ENCODE data around the gene NCKAP5.

The NCKAP5 gene

GRCh38 chr2:133362061-133362476 lies 206.2 kb downstream of the NCKAP5 start:
- Histone ChIP-seq H3K4me3 (replicated peaks; ENCODE audit: insufficient read depth, low read length) (no peak overlapping the region), H3K27ac (replicated peaks) (no peak overlapping the region), H3K27me3 (ENCODE audit: insufficient read depth, poor library complexity, severe bottlenecking) (peaks cover 2% of the 10 kb centered on the region)
- no peak for DNase-seq (ENCODE audit: low read depth in 1 of 2, low spot score in 1 of 2)
- TF ChIP-seq CTCF (IDR thresholded peaks at IDR 0.05; ENCODE audit: insufficient read depth, low read length) (no peak), POLR2AphosphoS5 (IDR thresholded peaks at IDR 0.05; ENCODE audit: low read depth) (no peak), SPI1 (IDR thresholded peaks at IDR 0.05; ENCODE audit: borderline replicate concordance, low read depth) (no peak), REST (IDR thresholded peaks at IDR 0.05; ENCODE audit: insufficient replicate concordance, low read depth) (no peak), GABPA (IDR thresholded peaks at IDR 0.05; ENCODE audit: low read depth) (no peak)

- no peak for TF ChIP-seq GABPA (IDR thresholded peaks at IDR 0.05; ENCODE audit: low read depth)
- no peak for TF ChIP-seq POLR2AphosphoS5 (IDR thresholded peaks at IDR 0.05; ENCODE audit: low read depth)
- TF ChIP-seq SPI1 (IDR thresholded peaks at IDR 0.05; ENCODE audit: borderline replicate concordance, low read depth) = no peak; the same call in 1 of the 2 replicates
- no peak for DNase-seq (ENCODE audit: low read depth in 1 of 2, low spot score in 1 of 2)
- peaks cover 2% of the 10 kb centered on the region for H3K27me3 ChIP-seq (ENCODE audit: insufficient read depth, poor library complexity, severe bottlenecking)
- no peak overlapping the region for H3K4me3 ChIP-seq (replicated peaks; ENCODE audit: insufficient read depth, low read length)
- no peak overlapping the region for H3K27ac ChIP-seq (replicated peaks)
Measured at GRCh38 chr2:133360882-133361281, 207.4 kb downstream of the NCKAP5 start.

GRCh38 chr2:133360190-133360589 lies 208.1 kb downstream of the NCKAP5 start:
- Histone ChIP-seq H3K27me3 (ENCODE audit: insufficient read depth, poor library complexity, severe bottlenecking) (peaks cover under 1% of the 10 kb centered on the region), H3K4me3 (replicated peaks; ENCODE audit: insufficient read depth, low read length) (no peak overlapping the region), H3K27ac (replicated peaks) (no peak overlapping the region)
- TF ChIP-seq REST (IDR thresholded peaks at IDR 0.05; ENCODE audit: insufficient replicate concordance, low read depth) = no peak
- TF ChIP-seq SPI1 (IDR thresholded peaks at IDR 0.05; ENCODE audit: borderline replicate concordance, low read depth) = no peak
- TF ChIP-seq POLR2AphosphoS5 (IDR thresholded peaks at IDR 0.05; ENCODE audit: low read depth) = no peak
- no peak for TF ChIP-seq GABPA (IDR thresholded peaks at IDR 0.05; ENCODE audit: low read depth)
- no peak for TF ChIP-seq CTCF (IDR thresholded peaks at IDR 0.05; ENCODE audit: insufficient read depth, low read length)
- DNase-seq (ENCODE audit: low read depth in 1 of 2, low spot score in 1 of 2) = no peak

DNA sequence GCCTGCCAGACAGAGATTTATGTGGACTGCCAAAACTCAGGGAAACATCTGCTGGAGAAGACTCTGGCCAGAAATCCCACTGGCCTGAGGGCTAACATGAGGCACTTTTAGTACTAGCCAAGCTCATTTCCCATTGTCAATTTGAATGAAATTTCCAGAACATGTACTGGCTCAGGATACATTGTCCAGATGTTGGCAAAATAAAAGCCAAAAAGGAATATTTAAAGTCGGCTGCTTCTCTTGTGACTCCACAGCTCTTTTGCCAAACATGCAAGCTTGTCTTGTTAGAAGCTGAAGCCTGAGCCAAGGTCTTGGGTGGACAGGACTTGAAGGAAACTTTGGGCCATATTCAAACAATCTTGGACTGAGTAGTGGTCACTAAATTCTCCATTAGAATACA lies 215.5 kb downstream of the NCKAP5 start:
- TF ChIP-seq POLR2AphosphoS5 (IDR thresholded peaks at IDR 0.05; ENCODE audit: low read depth) = no peak
- Histone ChIP-seq H3K27me3 (ENCODE audit: insufficient read depth, poor library complexity, severe bottlenecking) (peaks cover 3% of the 10 kb centered on the region), H3K4me3 (replicated peaks; ENCODE audit: insufficient read depth, low read length) (no peak overlapping the region), H3K27ac (replicated peaks) (no peak overlapping the region)
- DNase-seq (ENCODE audit: low read depth in 1 of 2, low spot score in 1 of 2) = no peak

DNA sequence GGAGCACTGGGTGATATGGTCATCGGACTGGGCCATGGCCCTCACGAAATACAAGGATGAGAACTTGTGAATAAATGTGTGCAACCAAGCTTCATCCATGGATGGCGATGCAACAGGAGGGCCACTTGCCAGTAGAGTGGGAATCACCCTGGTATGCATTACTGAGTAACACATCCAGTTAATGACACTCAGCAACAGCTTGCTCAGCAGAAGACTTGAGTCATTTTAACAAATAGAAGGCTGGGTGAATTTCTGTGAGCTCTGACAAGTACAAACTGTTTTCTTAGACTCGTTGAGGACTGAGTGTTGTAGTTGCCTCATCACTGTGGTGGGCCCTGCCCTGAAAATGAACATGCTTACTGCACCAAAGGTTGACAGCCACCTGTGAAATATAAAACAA lies 221.6 kb downstream of the NCKAP5 start:
- TF ChIP-seq CTCF (IDR thresholded peaks at IDR 0.05; ENCODE audit: insufficient read depth, low read length) (no peak), SPI1 (IDR thresholded peaks at IDR 0.05; ENCODE audit: borderline replicate concordance, low read depth) (no peak), GABPA (IDR thresholded peaks at IDR 0.05; ENCODE audit: low read depth) (no peak), POLR2AphosphoS5 (IDR thresholded peaks at IDR 0.05; ENCODE audit: low read depth) (no peak), REST (IDR thresholded peaks at IDR 0.05; ENCODE audit: insufficient replicate concordance, low read depth) (no peak)
- no peak overlapping the region for H3K4me3 ChIP-seq (replicated peaks; ENCODE audit: insufficient read depth, low read length)
- no peaks in the 10 kb centered on the region for H3K27me3 ChIP-seq (ENCODE audit: insufficient read depth, poor library complexity, severe bottlenecking)
- no peak for DNase-seq (ENCODE audit: low read depth in 1 of 2, low spot score in 1 of 2)
- H3K27ac ChIP-seq (replicated peaks) = no peak overlapping the region

All from HL-60 (cell line).